ENCODE data around the gene FOXRED2.

FOXRED2 gene

GRCh38 chr22:36442506-36443197, 64.2 kb downstream of the FOXRED2 start:
- Histone ChIP-seq H3K9me3 (no peaks in the 10 kb centered on the region), H3K4me1 (peaks cover 4% of the 10 kb centered on the region; the same call in 1 of the 2 replicates), H3K4me3 (ENCODE audit: low read depth, low read length) (no peak overlapping the region), H3K27me3 (no peaks in the 10 kb centered on the region), H3K36me3 (no peaks in the 10 kb centered on the region)
- no peak for DNase-seq
- no peak for TF ChIP-seq CTCF (IDR thresholded peaks at IDR 0.05; ENCODE audit: low read depth, low read length)

- no peak for TF ChIP-seq CTCF (IDR thresholded peaks at IDR 0.05; ENCODE audit: low read depth, low read length)
- Histone ChIP-seq H3K9me3 (no peaks in the 10 kb centered on the region), H3K36me3 (no peaks in the 10 kb centered on the region), H3K4me3 (ENCODE audit: low read depth, low read length) (no peak overlapping the region), H3K4me1 (peaks cover 4% of the 10 kb centered on the region; the same call in 1 of the 2 replicates), H3K27me3 (no peaks in the 10 kb centered on the region)
- no peak for DNase-seq
Measured at GRCh38 chr22:36440429-36441002, 66.3 kb downstream of the FOXRED2 start.

GRCh38 chr22:36439481-36440271, 67.2 kb downstream of the FOXRED2 start:
- Histone ChIP-seq H3K27me3 (no peaks in the 10 kb centered on the region), H3K36me3 (no peaks in the 10 kb centered on the region), H3K9me3 (no peaks in the 10 kb centered on the region), H3K4me3 (ENCODE audit: low read depth, low read length) (no peak overlapping the region), H3K4me1 (peaks cover 4% of the 10 kb centered on the region; the same call in 1 of the 2 replicates)
- no peak for DNase-seq
- TF ChIP-seq CTCF (IDR thresholded peaks at IDR 0.05; ENCODE audit: low read depth, low read length): no peak
